ENCODE measurements around the gene MAP3K10. TPM values are rescaled to one million over a fixed set of nuclear protein-coding genes. Genes with fewer than 3 reads are reported as not detected.
A peak's percentile ranks its signal among the peaks of the same experiment; 100 is the strongest.

Gene MAP3K10
- total and polyA plus RNA-seq, 2 of the 4 experiments (the other 2 are of a cell fraction): 1.8 to 5.5 TPM

- DNase-seq: no peak
- Histone ChIP-seq H3K79me1 (ENCODE audit: low read depth in 1 of 2, low read length in 2 of 2) (no peaks in the 10 kb centered on the region), H3K18ac (ENCODE audit: low read depth, low read length) (peak overlapping the region; percentile 11; the same call in 1 of the 2 replicates), H2BK5ac (ENCODE audit: low read depth, low read length, poor library complexity, severe bottlenecking) (no peak overlapping the region), H3K9me1 (ENCODE audit: insufficient read depth, low read length) (peaks cover 6% of the 10 kb centered on the region; the same call in 1 of the 2 replicates), H2AFZ (replicated peaks; ENCODE audit: low read length, poor library complexity) (peak overlapping the region; percentile 83), H3K9ac (ENCODE audit: low read depth, low read length) (no peak overlapping the region), H4K20me1 (ENCODE audit: insufficient read depth, low read length) (no peaks in the 10 kb centered on the region), H3K27me3 (ENCODE audit: control insufficient read depth, insufficient read depth, low read length) (no peaks in the 10 kb centered on the region; the same call in 1 of the 2 replicates), H4K8ac (ENCODE audit: low read depth in 2 of 2, low read length in 2 of 2) (peak overlapping the region in 1 of 2 experiments; percentile 20; a peak in 1 of 4 replicates), H2AK9ac (replicated peaks; ENCODE audit: low read depth, low read length, poor library complexity) (no peak overlapping the region), H3K14ac (replicated peaks; ENCODE audit: low read depth, low read length) (0 out of 2 replicates have a peak overlapping the region, but pooled peaks have one; percentile 44), H2AK5ac (ENCODE audit: low read depth, low read length) (peak overlapping the region; percentile 27; the same call in 1 of the 2 replicates), H3K56ac (ENCODE audit: extremely low read depth, insufficient read depth, low read length) (no peak overlapping the region), H3K4me1 (ENCODE audit: control insufficient read depth, insufficient read depth, low read length) (peaks cover 8% of the 10 kb centered on the region), H4K91ac (ENCODE audit: insufficient read depth, low read depth, low read length) (no peak overlapping the region), H2BK120ac (ENCODE audit: low read depth, low read length) (peak overlapping the region; percentile 6; the same call in 1 of the 2 replicates), H3K4ac (ENCODE audit: low read depth, low read length) (no peak overlapping the region), H3K27ac (ENCODE audit: insufficient read depth, low read length) (no peak overlapping the region), H3K9me3 (ENCODE audit: control insufficient read depth, insufficient read depth, low read length) (no peaks in the 10 kb centered on the region), H3K23ac (ENCODE audit: low read depth, low read length) (no peak overlapping the region), H2BK20ac (ENCODE audit: low read depth, low read length) (peak overlapping the region; percentile 79; the same call in 1 of the 2 replicates), H4K5ac (ENCODE audit: low read depth, low read length) (no peak overlapping the region), H3K36me3 (ENCODE audit: control insufficient read depth, insufficient read depth, low read length) (no peaks in the 10 kb centered on the region), H3K4me2 (ENCODE audit: low read depth, low read length) (no peak overlapping the region), H2BK15ac (ENCODE audit: low read depth, low read length) (peak overlapping the region; percentile 19; the same call in 1 of the 3 replicates), H3K4me3 (ENCODE audit: insufficient read depth, low read depth, low read length) (no peak overlapping the region)
- ATAC-seq (ENCODE audit: low read depth): peak; percentile 44; the same call in 1 of the 2 replicates
- CTCF ChIA-PET: interaction anchor here (0.7 kb wide), 1 partner anchor 18 kb away, joined by 4 read pairs; no protein-coding TSS in a partner anchor
- dilution Hi-C loops (cut with HindIII; ENCODE audit: low sequenced_read_pairs, unreplicated experiment) (no loop called here), intact Hi-C loops (cut with micrococcal nuclease) (loop anchor here (2.0 kb wide), 1 partner anchor 43 kb away; the partner anchor contains the start of gene MAP3K10), in situ Hi-C loops (cut with MboI; ENCODE audit: low sequenced_read_pairs) (loop anchor here (25.0 kb wide), 1 partner anchor 365 kb away; no protein-coding TSS in a partner anchor)
- POLR2A ChIA-PET (ENCODE audit: unreplicated experiment): no interaction called here
- no peak for TF ChIP-seq ELK1 (IDR thresholded peaks at IDR 0.05; ENCODE audit: borderline replicate concordance, low read depth, low read length)
- no peak for TF ChIP-seq USF2 (IDR thresholded peaks at IDR 0.05; ENCODE audit: low read depth, low read length)
- no peak for TF ChIP-seq MXI1 (IDR thresholded peaks at IDR 0.05; ENCODE audit: borderline replicate concordance, low read depth, low read length)
- no peak for TF ChIP-seq BHLHE40 (IDR thresholded peaks at IDR 0.05; ENCODE audit: low read depth, low read length)
- TF ChIP-seq MAFK (IDR thresholded peaks at IDR 0.05; ENCODE audit: low read depth, low read length): no peak
- no peak for TF ChIP-seq CHD1 (IDR thresholded peaks at IDR 0.05; ENCODE audit: low read depth, low read length)
- no peak for TF ChIP-seq MAZ (IDR thresholded peaks at IDR 0.05; ENCODE audit: borderline replicate concordance, low read depth, low read length)
- TF ChIP-seq POLR2A (IDR thresholded peaks at IDR 0.05; ENCODE audit: low read depth, low read length): no peak
- no peak for TF ChIP-seq RAD21 (IDR thresholded peaks at IDR 0.05; ENCODE audit: low read length)
- TF ChIP-seq CEBPB (IDR thresholded peaks at IDR 0.05; ENCODE audit: low read depth, low read length): no peak
- TF ChIP-seq RCOR1 (IDR thresholded peaks at IDR 0.05; ENCODE audit: insufficient replicate concordance, low read length): no peak
- no peak for TF ChIP-seq FOS (IDR thresholded peaks at IDR 0.05; ENCODE audit: low read depth, low read length)
- TF ChIP-seq RFX5 (IDR thresholded peaks at IDR 0.05; ENCODE audit: low read depth, low read length): no peak
- no peak for TF ChIP-seq NFE2L2 (IDR thresholded peaks at IDR 0.05; ENCODE audit: low read depth, low read length)
- TF ChIP-seq CTCF (conservative IDR thresholded peaks at IDR 0.05; ENCODE audit: low read depth, low read length): no peak
- no peak for TF ChIP-seq SMC3 (IDR thresholded peaks at IDR 0.05; ENCODE audit: low read depth, low read length)
- no CpG with 5 or more reads among the region's 2 CpGs for WGBS, 2 experiments (ENCODE audit: extremely low coverage in 2 of 2, insufficient read length in 1 of 2)
- BruUV-seq (replicated peaks): no TSS peak
Observed at GRCh38 chr19:40147338-40147692, 43.9 kb upstream of the MAP3K10 start.
